ENCODE measurements around the gene GET3. TPM values are rescaled to one million over a fixed set of nuclear protein-coding genes. Genes with fewer than 3 reads are reported as not detected.

The GET3 gene
- total and polyA plus RNA-seq, 2 of the 13 experiments (the other 11 are each of a cell fraction or from before 2014, with no cell fraction given): 57.7 to 59.4 TPM

- TF ChIP-seq PAXIP1 (CRISPR knock-in tag; conservative IDR thresholded peaks at IDR 0.05) (peak; percentile 34), ZNF318 (CRISPR knock-in tag; IDR thresholded peaks at IDR 0.05) (no peak), ZNF230 (CRISPR knock-in tag; IDR thresholded peaks at IDR 0.05) (no peak), ZNF343 (CRISPR knock-in tag; IDR thresholded peaks at IDR 0.05) (no peak), ZNF614 (CRISPR knock-in tag; IDR thresholded peaks at IDR 0.05; ENCODE audit: borderline replicate concordance) (no peak), PAF1 (CRISPR knock-in tag; IDR thresholded peaks at IDR 0.05) (no peak), ZNF256 (CRISPR knock-in tag; conservative IDR thresholded peaks at IDR 0.05) (no peak), ZNF556 (CRISPR knock-in tag; IDR thresholded peaks at IDR 0.05; ENCODE audit: borderline replicate concordance) (no peak), CTCF (CRISPR knock-in tag; IDR thresholded peaks at IDR 0.05) (peak; percentile 15; the same call in 1 of the 2 replicates), ARID5B (CRISPR knock-in tag; IDR thresholded peaks at IDR 0.05) (peak; percentile 61)
Observed at GRCh38 chr19:12793290-12794195, 56.2 kb downstream of the GET3 start (continued).

All from HepG2 (cell line).